22Rv1 (cell line): ENCODE measurements around the gene ATRN.

Experiments used
- H3K27ac ChIP-seq: fragments of 450-650 bp; 2 replicates; pipeline ENCODE4 v1.5.1; 2017
- CTCF ChIP-seq: fragments of 450-650 bp; IDR thresholded peaks from 2 replicates; pipeline ENCODE4 v1.5.1; 2017; ENCODE audit warnings: mild to moderate bottlenecking
- ZFX ChIP-seq: fragments of 450-650 bp; IDR thresholded peaks from 2 replicates; pipeline ENCODE4 v1.6.1; 2017; ENCODE audit warnings: antibody characterized with exemption, borderline replicate concordance

The ATRN gene

GRCh38 chr20:3543901-3544507, 73.2 kb downstream of the ATRN start:
- TF ChIP-seq CTCF (no peak), ZFX (no peak)
- H3K27ac ChIP-seq = no peak overlapping the region

- TF ChIP-seq ZFX (no peak), CTCF (no peak)
- H3K27ac ChIP-seq = no peak overlapping the region
These were observed 74.6 kb downstream of the ATRN start for GRCh38 chr20:3545401-3545925.

- H3K27ac ChIP-seq = no peak overlapping the region
- TF ChIP-seq CTCF = no peak
- no peak for TF ChIP-seq ZFX
These were observed 77.1 kb downstream of the ATRN start for GRCh38 chr20:3547906-3548305.

GRCh38 chr20:3550837-3551236, 80.0 kb downstream of the ATRN start:
- no peak overlapping the region for H3K27ac ChIP-seq
- TF ChIP-seq CTCF (no peak), ZFX (no peak)

GRCh38 chr20:3551681-3552434, 81.0 kb downstream of the ATRN start:
- TF ChIP-seq CTCF (no peak), ZFX (no peak)
- H3K27ac ChIP-seq = no peak overlapping the region

GRCh38 chr20:3553663-3554062, 82.8 kb downstream of the ATRN start:
- no peak overlapping the region for H3K27ac ChIP-seq
- TF ChIP-seq ZFX (no peak), CTCF (no peak)

GRCh38 chr20:3557237-3557785, 86.5 kb downstream of the ATRN start:
- H3K27ac ChIP-seq = no peak overlapping the region
- no peak for TF ChIP-seq CTCF
- no peak for TF ChIP-seq ZFX
